IPS-15b (cell line): ENCODE data around the gene NR1D1.

Experiments used
- H3K27me3 ChIP-seq: one replicate; pipeline ENCODE4 v1.6.1; 2013; ENCODE audit warnings: low read length; ENCODE audit not compliant: control insufficient read depth, insufficient read depth
- H3K36me3 ChIP-seq: one replicate; pipeline ENCODE4 v1.6.1; 2013; ENCODE audit warnings: low read length; ENCODE audit not compliant: control insufficient read depth, insufficient read depth
- H3K4me1 ChIP-seq: one replicate; pipeline ENCODE4 v1.6.1; 2013; ENCODE audit warnings: mild to moderate bottlenecking, low read length; ENCODE audit not compliant: control insufficient read depth, insufficient read depth
- H3K4me3 ChIP-seq: one replicate; pipeline ENCODE4 v1.5.1; 2013; ENCODE audit warnings: low read depth, low read length
- H3K9ac ChIP-seq: one replicate; pipeline ENCODE4 v1.6.1; 2013; ENCODE audit warnings: low read depth, mild to moderate bottlenecking, low read length
- H3K9me3 ChIP-seq: one replicate; pipeline ENCODE4 v1.6.1; 2013; ENCODE audit warnings: mild to moderate bottlenecking, low read length; ENCODE audit not compliant: control insufficient read depth, insufficient read depth

Gene NR1D1

DNA sequence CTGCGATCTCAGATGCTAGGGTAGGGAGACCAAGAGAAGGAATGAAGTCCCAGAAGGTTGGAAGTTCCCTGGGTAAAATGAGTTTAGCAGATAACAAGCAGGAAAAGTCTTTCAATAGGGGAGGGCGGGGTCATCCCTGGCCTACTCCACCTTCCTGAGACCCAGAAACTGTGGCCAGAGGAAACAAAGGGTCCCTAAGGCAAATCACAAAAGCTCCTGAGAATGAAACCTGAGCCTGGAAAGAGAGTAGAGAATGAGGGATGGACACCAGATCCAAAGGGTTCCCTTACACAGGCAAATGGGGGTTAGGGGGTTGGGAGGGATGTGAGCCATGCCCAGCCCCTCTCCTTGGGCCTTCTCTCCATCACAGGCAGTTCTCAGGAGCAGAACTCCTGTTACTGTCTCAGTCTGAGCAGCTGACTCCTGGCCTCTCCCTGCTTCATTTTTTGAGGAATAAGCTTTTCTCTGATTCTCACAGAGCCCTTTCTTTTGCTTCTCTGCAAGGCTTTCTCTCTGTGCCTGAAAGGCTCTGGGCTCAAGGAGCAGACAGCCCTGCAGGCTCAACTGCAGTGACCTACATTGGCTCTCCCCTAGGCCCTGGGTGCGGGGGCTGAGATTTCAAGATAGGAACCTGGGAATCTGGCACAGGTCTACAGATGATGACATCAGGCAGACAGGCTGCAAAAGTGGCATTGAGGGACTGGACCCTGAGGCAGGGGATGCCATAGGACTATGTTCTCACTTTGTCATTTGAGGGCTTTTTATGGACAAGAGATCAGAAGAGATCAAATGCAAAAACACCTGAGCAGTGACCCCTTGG, 9.8 kb upstream of the NR1D1 start:
- Histone ChIP-seq H3K9me3 (no peaks in the 10 kb centered on the region), H3K36me3 (no peaks in the 10 kb centered on the region), H3K4me3 (no peak overlapping the region), H3K9ac (no peak overlapping the region), H3K4me1 (peaks cover 58% of the 10 kb centered on the region), H3K27me3 (peaks cover 21% of the 10 kb centered on the region)

DNA sequence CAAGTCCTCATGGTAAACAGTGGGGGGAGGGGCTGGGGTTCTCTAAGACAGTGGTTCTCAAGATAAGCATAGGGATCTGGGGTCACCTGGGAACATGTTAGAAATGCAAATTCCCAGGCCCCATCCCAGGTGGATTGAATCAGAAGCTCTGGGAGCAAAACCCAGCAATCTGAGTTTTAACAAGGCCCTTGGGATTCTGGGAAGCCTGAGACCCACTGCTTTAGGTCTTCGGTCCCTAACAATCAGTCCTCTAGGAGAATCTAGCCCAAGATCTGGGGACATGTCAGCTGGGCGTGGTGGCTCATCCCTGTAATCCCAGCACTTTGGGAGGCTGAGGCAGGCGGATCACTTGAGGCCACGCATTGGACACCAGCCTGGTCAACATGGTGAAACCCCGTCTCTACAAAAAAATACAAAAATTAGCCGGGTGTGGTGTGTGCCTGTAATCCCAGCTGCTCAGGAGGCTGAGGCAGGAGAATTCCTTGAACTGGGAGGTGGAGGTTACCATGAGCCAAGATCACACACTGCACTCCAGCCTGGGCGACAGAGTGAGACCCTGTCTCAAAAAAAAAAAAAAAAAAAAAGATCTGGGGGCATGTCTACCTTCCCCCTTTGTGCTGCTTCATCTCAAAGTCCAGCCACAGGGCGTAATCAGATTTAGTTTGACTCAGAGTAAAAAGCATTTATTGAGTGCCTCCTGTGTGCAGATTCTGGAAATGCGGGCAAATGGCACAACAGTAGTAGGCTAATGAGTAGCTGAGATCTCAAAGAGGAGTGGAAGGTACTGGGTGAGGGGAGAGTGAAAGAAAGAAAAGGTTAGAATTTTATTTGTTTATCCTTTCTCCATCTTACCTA, 8.8 kb upstream of the NR1D1 start:
- H3K4me3 ChIP-seq: no peak overlapping the region
- no peaks in the 10 kb centered on the region for H3K36me3 ChIP-seq
- H3K9ac ChIP-seq: no peak overlapping the region
- H3K4me1 ChIP-seq: peaks cover 53% of the 10 kb centered on the region
- H3K27me3 ChIP-seq: peaks cover 21% of the 10 kb centered on the region
- no peaks in the 10 kb centered on the region for H3K9me3 ChIP-seq

DNA sequence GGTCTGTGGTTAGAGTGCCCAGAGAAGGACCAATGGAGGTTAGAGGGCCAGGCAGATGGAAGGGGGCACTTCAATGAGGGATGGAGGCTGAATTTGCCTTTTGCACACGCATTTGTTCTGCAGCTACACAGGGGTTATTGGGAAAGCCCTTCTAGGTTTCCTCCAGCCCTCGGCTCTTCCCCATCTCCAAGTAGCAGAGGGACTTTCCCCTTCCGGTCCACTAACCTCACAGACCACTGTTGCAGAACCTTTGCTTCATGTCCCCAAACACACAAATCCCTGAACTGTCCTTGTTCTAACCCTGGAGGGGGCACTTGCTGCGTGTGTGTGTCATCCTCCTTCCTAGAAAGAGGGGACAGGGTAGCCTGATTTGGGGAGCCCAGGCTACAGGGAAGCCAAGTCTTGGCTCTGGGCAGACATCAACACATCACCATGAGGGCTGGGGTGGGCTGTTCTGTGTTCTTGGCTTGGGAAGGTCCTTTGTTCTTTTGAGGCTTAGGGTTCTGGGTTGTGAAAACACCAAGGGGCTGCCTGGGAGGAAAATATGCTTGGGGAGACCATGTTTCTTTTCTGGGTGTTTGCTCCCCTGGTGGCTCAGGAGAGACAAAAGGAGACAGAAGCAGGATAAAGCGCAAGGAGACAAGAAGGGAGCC, 7.3 kb upstream of the NR1D1 start:
- Histone ChIP-seq H3K27me3 (peaks cover 21% of the 10 kb centered on the region), H3K36me3 (no peaks in the 10 kb centered on the region), H3K9ac (no peak overlapping the region), H3K4me3 (peak overlapping the region; percentile 0), H3K4me1 (peaks cover 57% of the 10 kb centered on the region), H3K9me3 (no peaks in the 10 kb centered on the region)

DNA sequence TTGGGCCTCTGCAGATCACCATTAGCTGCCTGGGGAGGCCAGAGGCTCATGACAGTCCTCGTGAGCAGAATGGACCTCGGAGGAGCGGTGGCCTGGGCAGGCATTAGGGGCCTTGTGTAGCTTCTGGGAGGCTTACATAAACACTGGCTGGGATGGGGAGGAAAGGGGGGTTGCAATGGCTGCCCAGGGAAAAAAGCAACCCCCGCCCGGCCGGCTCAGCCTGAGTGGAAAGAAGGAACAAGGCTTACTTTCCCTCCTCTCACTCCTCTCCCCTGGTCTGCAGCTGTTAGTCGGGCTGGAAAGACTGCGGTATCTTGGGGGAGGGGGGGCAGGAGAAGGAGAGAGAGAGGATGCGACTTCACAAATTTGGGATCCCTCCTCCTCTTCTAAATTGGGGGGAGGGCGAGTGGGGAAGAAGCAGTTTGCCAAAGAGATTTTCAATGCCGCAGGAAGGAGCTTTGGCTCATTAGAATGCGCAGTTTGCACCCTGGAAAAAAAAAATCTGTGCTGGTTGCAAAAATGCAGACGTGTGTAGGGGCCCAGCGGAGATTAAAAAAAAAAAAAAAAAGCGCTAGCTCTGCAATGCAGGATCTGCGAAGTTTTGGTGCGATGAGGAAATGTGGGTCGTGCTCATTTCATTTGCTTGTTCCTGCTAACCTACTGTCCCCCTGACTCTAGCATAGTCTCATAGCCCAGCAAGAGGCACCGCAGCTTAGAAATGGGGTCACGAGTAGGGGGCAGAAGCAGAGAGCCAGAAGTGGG, 6.6 kb upstream of the NR1D1 start:
- Histone ChIP-seq H3K9ac (no peak overlapping the region), H3K9me3 (no peaks in the 10 kb centered on the region), H3K4me1 (peaks cover 50% of the 10 kb centered on the region), H3K4me3 (peak overlapping the region; percentile 0), H3K36me3 (no peaks in the 10 kb centered on the region), H3K27me3 (peaks cover 21% of the 10 kb centered on the region)

DNA sequence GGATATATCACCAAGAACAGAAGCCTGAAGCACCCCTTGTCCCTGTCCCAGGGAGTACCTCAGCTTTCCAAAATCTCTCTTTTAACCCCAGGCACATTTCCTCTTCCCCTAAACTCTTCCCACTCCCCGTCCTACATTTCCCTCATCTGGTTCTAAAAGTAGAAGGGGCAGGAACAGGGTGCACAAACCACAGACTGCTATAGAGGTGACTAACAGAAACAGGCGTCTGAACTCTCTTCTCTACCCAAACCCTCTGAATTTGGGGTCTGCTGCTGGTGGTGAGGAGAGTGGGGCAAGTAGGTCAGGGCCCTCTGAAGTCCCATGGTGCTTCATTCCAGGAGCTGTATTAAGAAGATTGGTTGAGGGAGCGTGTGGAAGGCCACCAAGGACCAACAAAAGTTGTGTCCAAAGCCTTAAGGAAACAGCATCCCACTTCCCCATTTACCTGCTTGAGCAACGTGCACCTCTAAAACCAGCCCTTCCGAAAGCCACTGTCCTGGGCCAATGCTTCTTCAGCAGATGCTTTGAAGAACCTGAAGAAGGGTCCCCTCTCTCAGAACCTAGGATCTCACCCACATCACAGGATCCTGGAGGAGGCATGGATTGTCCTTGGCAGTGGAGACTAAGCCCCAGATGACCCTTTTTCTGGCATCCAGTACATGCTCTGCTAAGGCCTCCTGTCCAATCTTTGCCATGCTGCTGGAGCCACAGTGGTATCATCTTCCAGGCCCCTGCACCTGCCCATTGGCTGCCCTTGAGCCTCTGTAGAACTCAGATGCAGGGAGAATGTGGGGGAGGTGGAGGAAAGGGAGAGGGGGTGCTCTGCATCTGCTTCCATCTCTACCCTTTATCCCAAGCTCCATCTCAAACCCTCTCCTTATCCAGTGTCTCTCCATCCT, 5.7 kb upstream of the NR1D1 start:
- H3K36me3 ChIP-seq: no peaks in the 10 kb centered on the region
- H3K4me1 ChIP-seq: peaks cover 48% of the 10 kb centered on the region
- no peaks in the 10 kb centered on the region for H3K9me3 ChIP-seq
- H3K4me3 ChIP-seq: no peak overlapping the region
- H3K9ac ChIP-seq: no peak overlapping the region
- peaks cover 21% of the 10 kb centered on the region for H3K27me3 ChIP-seq

DNA sequence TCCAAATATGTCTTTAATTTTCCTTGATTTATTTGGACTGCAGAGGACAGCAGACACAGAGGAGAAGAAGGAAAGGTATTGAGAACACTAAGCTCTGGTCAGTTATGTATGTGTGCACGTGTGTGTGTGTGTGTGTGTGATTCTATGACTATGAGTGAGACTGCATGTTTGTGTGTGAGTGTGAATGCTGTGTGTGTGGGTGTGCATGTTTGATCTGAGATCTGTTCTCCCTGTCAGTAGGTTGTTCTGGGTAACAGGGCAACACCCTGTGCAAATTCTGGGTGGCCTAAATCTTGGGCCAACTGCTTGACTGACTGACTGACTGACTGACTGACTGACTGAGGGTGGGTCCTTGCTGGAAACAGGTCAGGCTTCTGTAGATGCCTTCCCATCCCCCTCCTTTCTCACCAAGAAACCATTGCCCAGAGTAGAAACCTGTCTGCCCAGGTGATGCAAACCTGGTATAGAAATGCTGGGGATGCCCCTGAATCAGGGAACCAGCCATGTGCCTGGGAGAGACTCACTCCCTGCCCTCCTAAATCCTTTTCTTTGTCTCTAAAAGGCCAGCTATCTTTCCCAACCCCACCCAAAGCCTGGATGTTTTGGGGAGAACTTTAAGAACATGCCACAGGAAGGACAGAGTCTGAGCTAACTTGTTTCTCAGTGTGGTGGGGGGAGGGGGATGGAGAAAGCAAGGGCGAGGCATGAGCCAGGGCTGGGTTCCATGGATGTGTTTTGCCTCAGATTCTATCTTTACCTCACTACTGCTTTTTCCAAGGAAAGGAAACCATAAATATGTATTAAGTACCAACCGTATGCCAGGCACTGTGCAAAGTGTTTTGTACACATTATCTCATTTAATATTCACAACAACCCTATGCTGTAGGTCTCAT, 4.5 kb upstream of the NR1D1 start:
- Histone ChIP-seq H3K36me3 (no peaks in the 10 kb centered on the region), H3K4me1 (peaks cover 41% of the 10 kb centered on the region), H3K9ac (no peak overlapping the region), H3K4me3 (no peak overlapping the region), H3K9me3 (no peaks in the 10 kb centered on the region), H3K27me3 (peaks cover 26% of the 10 kb centered on the region)

DNA sequence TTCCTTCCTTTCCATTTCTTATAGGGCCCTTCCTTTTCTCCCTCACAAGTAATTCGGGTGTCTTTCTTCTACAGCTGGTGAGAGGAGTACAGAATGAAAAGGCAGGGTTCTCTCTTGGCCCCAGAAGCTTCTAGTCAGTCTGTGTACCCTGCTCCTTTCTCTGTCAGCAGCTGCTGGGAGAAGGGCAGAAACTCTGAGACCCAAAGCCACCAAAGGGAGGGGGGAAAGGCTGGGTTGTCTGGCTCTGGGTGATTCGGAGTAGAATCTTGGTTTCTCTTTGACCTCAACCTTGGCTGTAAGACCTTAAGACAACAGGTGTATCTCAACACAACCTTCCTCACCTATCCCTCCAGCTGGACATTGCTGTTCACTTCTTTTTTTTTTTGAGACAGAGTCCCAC, 3.3 kb upstream of the NR1D1 start:
- no peaks in the 10 kb centered on the region for H3K9me3 ChIP-seq
- H3K4me3 ChIP-seq: no peak overlapping the region
- peaks cover 30% of the 10 kb centered on the region for H3K27me3 ChIP-seq
- peaks cover 34% of the 10 kb centered on the region for H3K4me1 ChIP-seq
- no peaks in the 10 kb centered on the region for H3K36me3 ChIP-seq
- H3K9ac ChIP-seq: peak overlapping the region; percentile 38

DNA sequence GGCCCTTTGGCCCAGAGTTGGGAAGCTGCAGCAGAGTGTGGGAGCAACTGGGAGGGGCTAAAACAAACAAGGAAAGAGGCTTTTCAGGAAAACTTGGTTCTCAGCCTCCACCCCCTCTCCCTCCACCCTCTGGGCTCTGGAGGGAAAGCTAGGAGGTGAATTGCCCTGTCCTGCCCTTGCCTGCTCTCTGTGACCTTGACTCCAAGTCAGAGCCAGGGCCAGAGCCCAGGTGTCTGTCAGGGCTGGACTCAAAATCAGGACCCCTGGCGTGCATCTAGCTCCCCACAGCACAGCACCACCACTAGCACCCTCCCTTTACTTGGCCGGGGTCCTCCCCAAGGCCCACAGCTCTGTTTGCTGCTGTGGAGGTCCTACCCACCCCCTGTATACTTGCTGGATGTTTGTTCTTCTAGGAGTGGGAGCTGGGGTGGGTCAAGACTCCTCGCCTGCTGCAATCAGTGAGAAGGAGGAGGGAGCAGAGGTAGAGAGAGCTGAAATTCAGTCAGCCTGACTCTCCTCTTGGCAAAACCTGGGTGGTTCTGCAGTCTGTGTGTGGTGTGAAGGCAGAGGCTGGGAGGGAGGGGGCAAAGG, 2.8 kb upstream of the NR1D1 start:
- Histone ChIP-seq H3K4me1 (peaks cover 37% of the 10 kb centered on the region), H3K27me3 (peaks cover 30% of the 10 kb centered on the region)

DNA sequence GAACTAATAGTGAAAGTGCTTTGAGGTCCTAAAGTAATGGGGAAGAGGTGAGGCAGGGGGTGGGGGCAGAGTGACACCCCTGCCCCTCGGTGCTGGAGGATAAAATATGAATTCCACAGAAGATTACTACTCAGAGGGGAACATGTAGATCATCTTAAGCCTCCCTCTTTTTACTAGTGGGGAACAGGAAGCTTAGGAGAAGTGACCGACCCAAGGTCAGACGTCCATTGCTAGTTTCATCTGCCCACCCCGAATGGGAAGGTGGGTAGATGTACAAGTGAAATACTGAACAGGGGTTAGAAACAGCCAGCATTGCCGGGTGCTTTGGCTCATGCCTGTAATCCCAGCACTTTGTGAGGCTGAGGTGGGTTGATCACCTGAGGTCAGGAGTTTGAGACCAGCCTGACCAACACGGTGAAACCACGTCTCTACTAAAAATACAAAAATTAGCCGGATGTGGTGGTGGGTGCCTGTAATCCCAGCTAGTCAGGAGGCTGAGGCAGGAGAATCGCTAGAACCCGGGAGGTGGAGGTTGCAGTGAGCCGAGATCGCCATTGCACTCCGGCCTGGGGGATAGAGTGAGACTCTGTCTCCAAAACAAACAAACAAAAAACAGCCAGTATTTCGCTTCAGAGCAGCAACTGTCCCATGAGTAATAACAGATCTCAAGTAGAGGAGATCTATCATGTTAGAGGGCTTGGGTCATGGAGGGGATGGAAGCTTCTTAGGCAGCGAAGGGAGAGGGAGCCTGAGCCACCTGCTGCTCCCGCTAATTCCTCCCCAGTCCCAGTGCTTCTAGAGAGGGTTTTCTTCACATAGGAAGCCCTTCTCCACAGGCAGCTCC, 1.2 kb upstream of the NR1D1 start:
- peak overlapping the region; percentile 86 for H3K4me3 ChIP-seq

More for the DNA sequence above, 2.8 kb upstream of the NR1D1 start:
- no peak overlapping the region for H3K4me3 ChIP-seq
- no peaks in the 10 kb centered on the region for H3K36me3 ChIP-seq
- no peaks in the 10 kb centered on the region for H3K9me3 ChIP-seq
- H3K9ac ChIP-seq: peak overlapping the region; percentile 38

More for the DNA sequence above, 1.2 kb upstream of the NR1D1 start:
- H3K36me3 ChIP-seq: peaks cover 1% of the 10 kb centered on the region
- H3K27me3 ChIP-seq: peaks cover 22% of the 10 kb centered on the region
- no peak overlapping the region for H3K9ac ChIP-seq
- no peaks in the 10 kb centered on the region for H3K9me3 ChIP-seq
- H3K4me1 ChIP-seq: peaks cover 29% of the 10 kb centered on the region
